Stimulated activated CD4-positive, alpha-beta T cell treated with anti-CD3 and anti-CD28 coated beads, TNF-alpha, amount 100 ng/mL, for 4 hours (primary cell): Measurements from ENCODE around the gene AHRR.
"Not testable (repeated sequence)": the region's sequence is repeated elsewhere in the genome, so short reads cannot be mapped to it uniquely, and the experiment has no call there.

Experiments
- DNase-seq, 3 experiments: peaks; one replicate each; pipeline ENCODE4 v3.0.0-alpha.2; 2020; ENCODE audit warnings: low read depth in 3 of 3

Gene AHRR

GRCh38 chr5:321230-321725, at the start of gene AHRR:
TSS of gene AHRR (plus strand) at chr5:321714. CDS start at chr5:343903, 22,189 bp downstream.
- peak in 1 of 3 experiments; percentile 57 for DNase-seq

- DNase-seq, result not testable (repeated sequence)
These were observed 49.7 kb upstream of the AHRR start for GRCh38 chr5:271828-272167.

GRCh38 chr5:273091-273490, 48.4 kb upstream of the AHRR start:
- not testable (repeated sequence) for DNase-seq

GRCh38 chr5:273491-273890, 48.0 kb upstream of the AHRR start:
- DNase-seq, result not testable (repeated sequence)

GRCh38 chr5:274346-274745, 47.2 kb upstream of the AHRR start:
- DNase-seq, result not testable (repeated sequence)

- DNase-seq, result no peak
These were observed 42.9 kb upstream of the AHRR start for GRCh38 chr5:278646-279045.

- DNase-seq, result not testable (repeated sequence)
These were observed 42.4 kb upstream of the AHRR start for GRCh38 chr5:279051-279665.

GRCh38 chr5:285991-286557, 35.4 kb upstream of the AHRR start:
- no peak for DNase-seq

GRCh38 chr5:290200-290599, 31.3 kb upstream of the AHRR start:
- not testable (repeated sequence) for DNase-seq

- DNase-seq, result not testable (repeated sequence)
These were observed 30.2 kb upstream of the AHRR start for GRCh38 chr5:291345-291744.

GRCh38 chr5:294788-295187, 26.7 kb upstream of the AHRR start:
- not testable (repeated sequence) for DNase-seq

- DNase-seq, result not testable (repeated sequence)
These were observed 25.3 kb upstream of the AHRR start for GRCh38 chr5:296207-296606.

- DNase-seq, result not testable (repeated sequence)
These were observed 24.6 kb upstream of the AHRR start for GRCh38 chr5:296954-297353.

GRCh38 chr5:297448-297847, 24.1 kb upstream of the AHRR start:
- not testable (repeated sequence) for DNase-seq

GRCh38 chr5:297991-298736, 23.4 kb upstream of the AHRR start:
- DNase-seq, result not testable (repeated sequence)

GRCh38 chr5:298737-299125, 22.8 kb upstream of the AHRR start:
- no peak for DNase-seq

GRCh38 chr5:299921-300320, 21.6 kb upstream of the AHRR start:
- DNase-seq, result not testable (repeated sequence)

GRCh38 chr5:300691-301435, 20.7 kb upstream of the AHRR start:
- not testable (repeated sequence) for DNase-seq

- not testable (repeated sequence) for DNase-seq
These were observed 19.1 kb upstream of the AHRR start for GRCh38 chr5:302416-302815.

- no peak for DNase-seq
These were observed 18.5 kb upstream of the AHRR start for GRCh38 chr5:302966-303365.

GRCh38 chr5:303741-304140, 17.8 kb upstream of the AHRR start:
- not testable (repeated sequence) for DNase-seq

GRCh38 chr5:305050-305449, 16.5 kb upstream of the AHRR start:
- DNase-seq, result no peak
